ENCODE data around the gene FEM1C. TPM values are rescaled to one million over a fixed set of nuclear protein-coding genes. Genes with fewer than 3 reads are reported as not detected.

The FEM1C gene
- total and polyA plus RNA-seq, 9 of the 15 experiments (the other 6 are each of a cell fraction or from before 2014, with no cell fraction given), result 1.4 to 9.3 (median 4.3) TPM

DNA sequence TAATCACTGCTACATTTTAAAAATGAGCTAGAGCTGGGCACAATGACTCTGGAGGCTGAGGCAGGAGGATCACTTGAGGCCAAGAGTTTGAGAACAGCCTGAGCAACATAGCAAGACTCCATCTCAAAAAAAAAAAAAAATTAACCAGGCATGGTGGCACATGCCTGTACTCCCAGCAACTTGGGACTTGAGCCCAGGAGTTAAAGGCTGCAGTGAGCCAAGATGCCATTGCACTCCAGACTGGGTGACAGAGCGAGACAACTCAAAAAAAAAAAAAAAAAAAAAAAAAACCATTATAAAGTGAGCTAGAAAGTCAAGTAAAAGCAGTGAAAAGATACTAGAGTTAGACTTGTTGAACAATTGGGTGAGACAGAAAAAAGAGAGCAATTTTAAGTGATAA is 28.2 kb downstream of the FEM1C start:
- Histone ChIP-seq H3K79me2 (ENCODE audit: control insufficient read depth, insufficient read depth, low read length) (no peaks in the 10 kb centered on the region), H3K9me3 (replicated peaks; ENCODE audit: control insufficient read depth, insufficient read depth, low read depth, low read length) (no peaks in the 10 kb centered on the region), H3K27ac (ENCODE audit: extremely low read depth, low read depth, low read length) (no peak overlapping the region), H3K4me2 (ENCODE audit: insufficient read depth, low read length) (no peak overlapping the region), H3K36me3 (ENCODE audit: control insufficient read depth, insufficient read depth, low read length) (no peaks in the 10 kb centered on the region), H2AFZ (ENCODE audit: low read depth, low read length) (no peak overlapping the region), H3K4me1 (replicated peaks in 1 of 2; ENCODE audit: control insufficient read depth in 2 of 2, insufficient read depth in 2 of 2, low read length in 2 of 2) (no peaks in the 10 kb centered on the region), H3K9me1 (ENCODE audit: control insufficient read depth, insufficient read depth, low read length) (no peaks in the 10 kb centered on the region), H4K20me1 (replicated peaks; ENCODE audit: control insufficient read depth, insufficient read depth, low read length) (no peaks in the 10 kb centered on the region), H3K27me3 (ENCODE audit: control insufficient read depth in 2 of 2, insufficient read depth in 2 of 2, low read length in 2 of 2) (peaks cover 2 to 16% of the 10 kb centered on the region in 2 experiments; a peak in 4 of 5 replicates), H3K4me3 (no peak overlapping the region), H3K9ac (ENCODE audit: insufficient read depth in 1 of 2, low read depth in 2 of 2, low read length in 2 of 2) (no peak overlapping the region)
- in situ Hi-C loops (cut with MboI), result no loop called here
- TF ChIP-seq ZNF551 (CRISPR knock-in tag; IDR thresholded peaks at IDR 0.05), result no peak
- TF ChIP-seq RBM34 (IDR thresholded peaks at IDR 0.05; ENCODE audit: borderline replicate concordance, insufficient read depth, low read length), result no peak
- ChIA-PET POLR2A (no interaction called here), CTCF (ENCODE audit: low intra/inter-chr PET ratio) (no interaction called here)
- ATAC-seq (no peak), DNase-seq (ENCODE audit: extremely low read depth in 1 of 4, low spot score in 3 of 4) (no peak), FAIRE-seq (no peak)
- intact Hi-C loops (cut with micrococcal nuclease), result no loop called here
- WGBS (ENCODE audit: insufficient coverage, low coverage, missing lambda C conversion rate), result 100% methylated on average over 1 of the region's 1 CpG
- no TSS peak for BruUV-seq (replicated peaks)

DNA sequence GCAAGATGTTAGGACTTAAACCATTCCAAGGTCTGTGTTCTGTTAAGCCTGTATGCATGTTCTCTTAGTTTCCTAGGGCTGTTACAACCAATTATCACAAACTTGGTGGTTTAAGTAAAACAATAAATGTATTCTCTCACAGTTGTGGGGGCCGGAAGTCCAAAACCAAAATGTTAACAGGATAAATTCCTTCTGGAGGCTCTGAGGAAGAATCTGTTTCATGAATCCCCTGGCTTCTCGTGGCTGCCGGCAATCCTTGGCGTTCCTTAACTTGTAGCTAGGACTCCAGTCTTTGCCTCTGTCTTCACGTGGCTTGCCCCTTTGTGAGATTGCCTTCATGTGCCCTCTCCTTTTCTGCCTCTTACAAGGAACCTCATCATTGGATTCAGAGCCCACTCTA is 30.4 kb downstream of the FEM1C start:
- Histone ChIP-seq H3K4me1 (replicated peaks in 1 of 2; ENCODE audit: control insufficient read depth in 2 of 2, insufficient read depth in 2 of 2, low read length in 2 of 2) (no peaks in the 10 kb centered on the region), H3K9me1 (ENCODE audit: control insufficient read depth, insufficient read depth, low read length) (no peaks in the 10 kb centered on the region), H3K4me3 (no peak overlapping the region), H3K79me2 (ENCODE audit: control insufficient read depth, insufficient read depth, low read length) (no peaks in the 10 kb centered on the region), H3K27ac (ENCODE audit: extremely low read depth, low read depth, low read length) (no peak overlapping the region), H4K20me1 (replicated peaks; ENCODE audit: control insufficient read depth, insufficient read depth, low read length) (no peaks in the 10 kb centered on the region), H3K27me3 (ENCODE audit: control insufficient read depth in 2 of 2, insufficient read depth in 2 of 2, low read length in 2 of 2) (peaks cover 2 to 16% of the 10 kb centered on the region in 2 experiments), H3K9me3 (replicated peaks; ENCODE audit: control insufficient read depth, insufficient read depth, low read depth, low read length) (no peaks in the 10 kb centered on the region), H3K4me2 (ENCODE audit: insufficient read depth, low read length) (no peak overlapping the region), H3K36me3 (ENCODE audit: control insufficient read depth, insufficient read depth, low read length) (no peaks in the 10 kb centered on the region), H2AFZ (ENCODE audit: low read depth, low read length) (no peak overlapping the region), H3K9ac (ENCODE audit: insufficient read depth in 1 of 2, low read depth in 2 of 2, low read length in 2 of 2) (no peak overlapping the region)
- FAIRE-seq (no peak), ATAC-seq (no peak; the same call in 2 of the 3 replicates), DNase-seq (ENCODE audit: extremely low read depth in 1 of 4, low spot score in 3 of 4) (no peak)
- no peak for TF ChIP-seq ZFX (CRISPR knock-in tag; IDR thresholded peaks at IDR 0.05)
- TF ChIP-seq, protein P1, sequence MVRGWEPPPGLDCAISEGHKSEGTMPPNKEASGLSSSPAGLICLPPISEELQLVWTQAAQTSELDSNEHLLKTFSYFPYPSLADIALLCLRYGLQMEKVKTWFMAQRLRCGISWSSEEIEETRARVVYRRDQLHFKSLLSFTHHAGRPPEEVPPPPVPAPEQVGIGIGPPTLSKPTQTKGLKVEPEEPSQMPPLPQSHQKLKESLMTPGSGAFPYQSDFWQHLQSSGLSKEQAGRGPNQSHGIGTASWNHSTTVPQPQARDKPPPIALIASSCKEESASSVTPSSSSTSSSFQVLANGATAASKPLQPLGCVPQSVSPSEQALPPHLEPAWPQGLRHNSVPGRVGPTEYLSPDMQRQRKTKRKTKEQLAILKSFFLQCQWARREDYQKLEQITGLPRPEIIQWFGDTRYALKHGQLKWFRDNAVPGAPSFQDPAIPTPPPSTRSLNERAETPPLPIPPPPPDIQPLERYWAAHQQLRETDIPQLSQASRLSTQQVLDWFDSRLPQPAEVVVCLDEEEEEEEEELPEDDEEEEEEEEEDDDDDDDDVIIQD (CRISPR knock-in tag; IDR thresholded peaks at IDR 0.05), result no peak
- no peak for TF ChIP-seq GABPB2 (CRISPR knock-in tag; conservative IDR thresholded peaks at IDR 0.05)
- no peak for TF ChIP-seq CEBPG (CRISPR knock-in tag; IDR thresholded peaks at IDR 0.05)
- no peak for TF ChIP-seq CEBPG (tag; conservative IDR thresholded peaks at IDR 0.05 in 1 of 2, IDR thresholded peaks at IDR 0.05 in 1 of 2)
- CTCF ChIA-PET (ENCODE audit: low intra/inter-chr PET ratio), result no interaction called here
- 16% methylated on average over 5 of the region's 5 CpGs for WGBS (ENCODE audit: insufficient coverage, low coverage, missing lambda C conversion rate)
- no TSS peak for BruUV-seq (replicated peaks)
- intact Hi-C loops (cut with micrococcal nuclease) (loop anchor here (5.0 kb wide), 1 partner anchor 53 kb away; no protein-coding TSS in a partner anchor), in situ Hi-C loops (cut with MboI) (no loop called here)
- POLR2A ChIA-PET, result no interaction called here
